GM21515 (cell line): ENCODE measurements around the gene PPP1R7.
A peak's percentile ranks its signal among the peaks of the same experiment; 100 is the strongest.

Experiments
- ATAC-seq: cut with Tn5 transposase; IDR thresholded peaks from one replicate; pipeline ENCODE4 v1.9.1; 2021; ENCODE audit not compliant: unreplicated experiment

Gene PPP1R7

DNA sequence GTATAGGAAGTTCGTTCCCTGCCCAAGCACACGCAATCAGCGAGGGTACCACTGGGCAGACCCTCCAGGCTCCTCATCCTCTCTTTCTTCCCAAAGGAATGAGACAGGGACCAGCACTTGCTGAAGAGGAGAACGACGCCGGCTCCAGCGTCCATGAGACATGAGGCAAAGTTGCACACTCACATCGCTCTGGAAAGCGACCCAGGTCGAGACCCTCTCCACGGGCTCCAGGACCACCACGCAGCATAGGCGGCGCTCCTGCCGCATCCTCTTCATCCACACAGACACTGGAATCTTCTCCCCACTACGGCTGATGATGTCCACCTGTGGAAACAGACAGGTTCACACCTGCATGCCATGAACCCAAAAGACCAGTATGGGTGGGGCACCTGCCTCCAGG lies 11.8 kb upstream of the PPP1R7 start:
- ATAC-seq, result no peak

DNA sequence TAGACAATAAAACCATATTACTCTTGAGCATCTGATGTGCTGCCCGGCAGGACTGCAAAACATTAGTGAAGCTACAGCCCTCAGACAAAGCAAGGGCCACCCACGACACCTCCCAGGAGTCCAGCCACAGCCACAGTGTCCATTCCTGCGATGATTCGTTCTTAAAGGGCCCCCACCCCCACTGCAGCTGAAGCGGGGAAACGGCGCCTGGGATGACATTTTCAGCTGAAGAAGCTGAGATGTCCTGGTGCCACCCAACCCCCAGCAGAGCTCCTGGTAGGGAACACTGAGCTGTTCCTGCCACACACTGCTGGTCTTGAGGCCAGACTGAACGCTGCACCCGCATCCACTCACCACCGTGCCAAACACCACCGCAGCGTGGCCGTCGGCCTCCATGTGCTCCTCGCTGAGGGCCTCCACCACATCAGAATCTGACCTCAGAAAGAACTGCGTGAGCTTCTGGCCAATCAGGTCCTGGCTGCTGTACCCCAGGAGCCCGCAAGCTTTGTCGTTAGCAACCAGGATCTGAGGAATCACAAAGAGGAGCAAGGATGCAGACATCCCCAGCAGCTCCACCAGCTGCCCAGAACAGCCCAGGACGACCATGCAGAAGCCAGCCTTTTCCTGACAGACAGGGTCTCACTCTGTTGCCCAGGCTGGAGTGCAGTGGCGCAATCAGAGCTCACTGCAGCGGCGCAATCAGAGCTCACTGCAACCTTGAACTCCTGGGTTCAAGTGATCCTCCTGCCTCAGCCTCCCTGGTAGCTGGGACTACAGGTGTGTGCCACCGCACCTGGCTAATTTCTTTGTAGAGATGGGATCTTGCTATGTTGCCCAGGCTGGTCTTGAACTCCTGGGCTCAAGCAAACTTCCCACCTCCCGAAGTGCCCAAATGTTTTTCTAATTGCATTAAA lies 10.5 kb upstream of the PPP1R7 start:
- no peak for ATAC-seq

DNA sequence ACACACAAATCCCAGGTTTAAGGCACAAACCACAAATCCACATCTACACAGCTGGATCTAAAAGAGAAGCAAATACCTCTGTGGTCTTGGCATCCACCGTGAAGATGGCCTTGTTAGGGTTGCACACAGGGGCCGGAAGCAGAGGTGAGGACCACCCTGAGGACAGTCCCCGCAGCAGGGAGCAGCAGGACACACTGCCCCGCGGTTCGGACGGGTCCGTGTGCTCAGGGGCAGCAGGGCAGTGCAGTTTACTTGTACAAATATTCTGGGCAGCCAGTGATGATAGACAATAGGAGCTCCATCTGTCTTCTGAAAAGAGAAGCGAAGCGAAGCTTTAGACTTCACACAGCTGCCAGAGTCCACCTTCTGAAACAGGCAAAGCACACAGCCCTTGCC lies 9.8 kb upstream of the PPP1R7 start:
- no peak for ATAC-seq

DNA sequence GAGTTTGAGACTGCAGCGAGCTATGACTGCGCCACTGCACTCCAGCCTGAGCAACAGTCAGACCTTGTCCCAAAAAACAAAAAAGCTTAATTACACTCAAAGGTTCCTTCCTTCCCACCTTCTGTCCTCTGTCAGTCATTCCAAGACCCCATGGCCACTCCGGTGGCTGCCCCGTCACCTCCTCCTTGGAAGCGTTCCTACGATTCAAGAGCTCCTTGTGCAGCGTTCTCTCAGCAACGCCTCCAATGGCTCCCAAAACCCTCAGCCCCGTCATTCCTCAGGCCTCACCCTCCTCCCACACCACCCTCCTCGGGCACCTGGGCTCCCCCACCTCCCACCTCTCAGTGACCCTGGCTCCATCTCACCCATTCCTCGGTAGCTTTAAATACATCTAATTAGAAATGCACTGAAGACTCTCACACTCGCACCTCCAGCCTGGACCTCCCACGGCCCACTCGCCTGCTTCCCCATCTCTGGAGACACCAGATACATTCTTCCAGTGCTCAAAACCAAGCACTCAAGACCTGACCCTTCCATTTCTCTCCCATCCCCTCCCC lies 9.0 kb upstream of the PPP1R7 start:
- no peak for ATAC-seq

DNA sequence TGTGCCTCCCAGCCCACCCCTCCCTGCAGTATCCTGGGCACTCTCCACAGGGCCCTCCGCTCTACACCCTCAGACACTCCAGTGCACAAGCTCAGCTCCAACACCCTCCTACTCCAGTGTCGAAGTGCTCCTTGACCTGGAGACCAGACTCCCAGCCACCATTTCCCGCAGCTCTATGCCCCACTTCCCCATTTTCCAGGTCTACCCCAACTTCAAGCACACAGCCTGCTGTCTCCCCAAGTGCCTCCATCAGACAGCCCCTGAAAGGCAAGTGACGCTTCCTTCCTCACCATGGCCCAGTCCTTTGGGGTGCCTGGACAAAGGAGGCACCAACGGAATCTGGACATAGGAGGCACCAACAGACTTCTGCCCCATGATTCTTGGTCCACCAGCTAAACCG lies 8.2 kb upstream of the PPP1R7 start:
- ATAC-seq, result no peak

DNA sequence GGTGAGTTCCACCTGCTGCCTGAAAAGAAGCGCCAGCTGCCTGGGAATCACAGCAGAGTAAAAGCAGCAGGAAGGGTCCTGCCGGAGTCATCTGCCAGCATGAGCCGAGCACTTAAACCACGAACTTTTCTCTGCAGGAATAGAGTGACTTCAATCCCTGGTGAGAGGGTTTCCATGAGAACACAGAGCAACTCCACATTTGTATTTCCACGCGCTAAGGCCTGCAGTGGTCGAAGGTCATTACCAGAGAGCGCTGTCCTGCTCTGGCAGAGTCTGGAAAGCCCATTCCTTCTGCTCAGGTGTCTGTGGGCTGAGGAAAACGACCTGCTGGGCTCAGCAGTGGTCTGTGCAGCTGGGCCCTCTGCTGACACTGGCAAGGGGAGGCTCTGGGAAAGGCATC lies 7.7 kb upstream of the PPP1R7 start:
- ATAC-seq, result no peak

DNA sequence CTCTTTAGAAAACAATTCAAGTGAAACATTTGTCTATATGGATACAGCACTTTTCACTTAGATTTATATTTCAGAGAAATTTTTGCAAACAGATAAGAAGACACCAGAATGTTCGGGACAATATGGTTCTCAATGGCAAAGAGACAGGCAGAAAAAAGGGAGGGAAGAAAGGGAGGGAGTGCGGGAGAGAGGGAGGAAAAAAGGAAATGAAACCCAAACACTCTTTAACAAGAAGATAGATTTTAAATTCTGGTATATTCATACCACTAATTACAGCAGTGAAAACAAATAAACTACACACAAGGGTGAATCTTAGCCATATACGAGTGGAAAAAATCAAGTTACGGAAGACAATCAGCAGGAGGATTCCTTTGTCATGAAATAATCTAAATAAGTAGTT lies 4.0 kb upstream of the PPP1R7 start:
- ATAC-seq, result no peak

DNA sequence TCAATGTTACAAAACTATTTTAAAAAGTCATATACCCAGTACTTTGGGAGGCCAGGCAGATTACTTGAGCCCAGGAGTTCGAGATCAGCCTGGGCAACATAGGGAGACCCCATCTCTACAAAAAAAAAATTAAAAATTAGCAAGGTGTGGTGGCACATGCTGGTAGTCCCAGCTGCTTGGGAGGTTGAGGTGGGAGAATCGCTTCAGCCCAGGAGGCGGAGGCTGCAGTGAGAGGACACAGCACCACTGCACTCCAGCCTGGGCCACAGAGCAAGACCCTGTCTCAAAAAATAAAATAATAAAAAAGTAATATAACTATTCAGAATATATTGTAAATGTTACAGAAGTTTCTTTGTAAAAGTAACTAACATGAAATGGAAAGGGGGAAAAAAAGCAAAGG lies 2.9 kb upstream of the PPP1R7 start:
- no peak for ATAC-seq

DNA sequence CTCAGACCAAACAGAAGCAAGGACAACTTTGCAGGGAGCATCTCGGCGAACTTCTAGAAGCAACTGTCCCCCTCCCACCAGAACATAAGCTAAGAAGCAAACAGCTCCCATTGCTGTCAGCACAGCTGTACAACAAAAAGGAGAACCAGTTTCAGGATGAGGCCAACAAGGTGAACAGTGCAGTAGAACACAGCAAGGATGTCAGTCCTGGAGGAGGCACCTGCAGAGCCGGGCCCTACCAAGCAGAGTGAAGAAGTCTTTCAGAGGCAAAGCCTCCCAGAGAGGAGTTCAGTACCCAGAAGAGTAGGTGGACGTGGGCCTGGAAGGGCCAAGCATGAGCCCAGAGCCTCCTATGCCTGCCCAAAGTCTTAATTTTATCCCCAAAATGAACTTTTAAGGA lies 2.0 kb upstream of the PPP1R7 start:
- no peak for ATAC-seq

DNA sequence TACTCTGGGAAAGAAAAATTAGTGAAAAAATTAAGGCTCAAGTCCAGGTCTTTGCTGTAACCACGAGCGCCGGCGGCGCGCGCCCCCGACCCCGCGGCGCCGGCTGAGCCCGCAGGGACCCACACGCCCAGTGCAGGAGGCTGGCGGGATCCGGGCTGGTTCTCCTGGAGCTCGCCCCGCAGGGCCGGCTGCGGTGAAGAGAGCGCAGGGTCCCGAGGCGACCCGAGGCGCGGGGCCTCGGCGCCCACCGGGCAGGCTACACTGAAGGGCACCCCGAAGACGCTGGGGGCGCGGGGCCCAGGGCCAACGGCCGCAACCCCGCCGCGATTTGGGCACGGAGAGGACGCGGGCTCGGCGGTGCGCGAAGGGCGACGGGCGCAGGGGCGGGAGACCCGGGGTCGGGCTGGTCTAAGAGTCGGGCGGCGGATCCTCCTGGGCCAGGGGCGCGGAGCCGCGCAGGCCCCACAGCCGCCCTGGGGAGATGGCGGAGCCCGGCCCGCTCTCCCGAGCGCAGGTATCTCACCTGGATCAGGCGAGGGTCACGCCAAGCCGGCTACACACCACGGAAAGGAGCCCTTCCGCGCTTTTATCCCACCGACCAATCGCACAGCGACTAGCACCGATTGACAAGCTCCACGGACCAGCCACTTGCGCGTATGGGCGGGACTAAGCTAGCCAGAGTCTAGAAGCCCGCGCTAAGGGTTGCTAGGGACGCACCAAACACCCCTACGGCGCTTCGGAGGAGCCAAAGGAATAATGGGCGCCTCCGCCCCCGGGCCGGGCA lies 1.2 kb upstream of the PPP1R7 start, which contains the start of gene PASK:
TSS of gene PASK (minus strand) at position 582 of the 784 bp plus-strand sequence. CDS start 6,440 bp downstream, outside the sequence.
- ATAC-seq, result peak; percentile 75

DNA sequence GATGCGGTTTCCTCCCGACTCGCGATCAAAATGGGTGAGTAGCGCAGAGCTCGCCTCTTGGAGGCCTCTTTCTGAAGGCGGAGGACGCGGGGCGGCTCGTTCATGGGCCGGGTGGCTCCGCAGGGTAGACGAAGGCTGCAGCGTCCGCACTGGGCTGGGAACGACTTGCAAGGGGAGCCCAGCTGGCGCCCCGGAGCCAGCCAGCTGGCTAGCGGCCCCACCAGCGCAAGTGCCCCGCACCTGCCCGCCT lies 667 bp upstream of the PPP1R7 start:
- peak; percentile 13 for ATAC-seq

DNA sequence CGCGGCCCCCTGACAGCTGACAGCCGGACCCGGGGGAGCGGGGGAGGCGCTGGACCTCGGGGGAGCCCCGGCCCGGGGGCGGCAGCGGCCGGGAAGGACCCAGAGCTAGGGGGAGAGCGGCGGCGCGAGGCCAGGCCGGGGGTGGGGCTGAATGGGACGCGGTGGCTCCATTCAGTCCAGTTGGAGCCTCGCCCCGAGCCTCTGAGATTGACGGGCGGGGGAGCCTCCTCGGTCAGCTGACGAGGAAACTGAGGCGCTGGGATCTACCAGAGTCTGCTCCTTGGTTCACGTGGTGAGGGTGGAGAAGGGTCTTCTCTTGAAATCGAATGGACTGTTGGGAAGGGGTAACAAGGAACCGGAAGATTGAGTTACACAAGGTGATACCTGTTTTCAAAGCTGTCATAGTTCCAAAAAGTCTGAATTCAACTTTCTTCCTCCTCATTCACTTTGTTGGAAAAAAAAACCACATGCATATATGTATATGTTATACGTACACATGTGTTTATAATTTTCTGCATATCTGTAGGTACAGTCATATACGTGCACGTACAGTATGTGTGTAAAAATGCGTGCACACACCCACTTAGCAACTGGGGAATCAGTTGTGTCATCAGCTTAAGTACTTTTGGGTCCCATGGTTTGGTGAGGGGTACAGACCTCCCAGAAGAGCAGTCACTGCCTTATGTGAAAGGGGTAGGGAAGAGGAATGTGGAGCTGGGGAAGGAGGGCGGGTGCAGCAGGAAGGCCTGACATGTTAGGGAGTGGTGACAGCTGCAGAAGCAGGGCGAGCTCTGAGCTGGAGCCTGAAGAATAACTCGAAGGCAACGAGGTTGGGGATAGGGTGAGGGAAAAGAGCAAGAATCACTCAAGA lies 628 bp downstream of the PPP1R7 start:
- no peak for ATAC-seq

DNA sequence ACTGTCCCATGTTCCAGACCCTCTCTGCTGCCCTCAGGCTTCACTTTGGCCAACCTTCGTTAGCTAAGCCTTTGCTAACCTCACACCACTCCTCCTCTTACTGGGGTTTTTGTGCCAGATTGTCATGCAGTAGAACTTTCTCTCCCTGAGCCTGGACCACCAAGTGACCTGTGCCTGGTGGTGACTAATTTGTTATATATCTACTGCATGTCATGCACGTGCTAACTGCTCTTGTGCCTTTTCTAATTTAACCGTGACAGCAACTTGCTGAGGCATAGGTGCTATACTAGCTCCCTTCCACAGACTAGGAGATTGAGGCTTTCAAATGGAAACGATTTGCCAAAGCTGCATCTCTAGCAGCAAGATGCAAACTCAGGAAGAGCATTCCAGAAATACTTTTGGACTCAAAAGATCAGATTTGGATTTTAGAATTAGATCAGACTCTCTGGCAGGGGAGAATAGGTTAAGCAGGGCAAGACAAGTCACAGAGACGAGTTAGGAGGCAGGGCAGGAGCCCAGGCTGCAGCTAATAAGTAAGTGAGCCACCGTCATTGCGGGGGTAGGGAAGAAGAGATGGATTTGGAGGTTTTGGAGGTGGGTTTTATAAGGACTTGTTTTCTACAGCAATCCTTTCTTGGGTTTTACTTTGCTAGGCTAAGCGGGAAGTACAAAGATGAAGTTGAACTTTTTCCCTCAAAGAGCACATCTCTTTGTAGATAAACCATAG lies 1.8 kb downstream of the PPP1R7 start:
- ATAC-seq, result no peak

DNA sequence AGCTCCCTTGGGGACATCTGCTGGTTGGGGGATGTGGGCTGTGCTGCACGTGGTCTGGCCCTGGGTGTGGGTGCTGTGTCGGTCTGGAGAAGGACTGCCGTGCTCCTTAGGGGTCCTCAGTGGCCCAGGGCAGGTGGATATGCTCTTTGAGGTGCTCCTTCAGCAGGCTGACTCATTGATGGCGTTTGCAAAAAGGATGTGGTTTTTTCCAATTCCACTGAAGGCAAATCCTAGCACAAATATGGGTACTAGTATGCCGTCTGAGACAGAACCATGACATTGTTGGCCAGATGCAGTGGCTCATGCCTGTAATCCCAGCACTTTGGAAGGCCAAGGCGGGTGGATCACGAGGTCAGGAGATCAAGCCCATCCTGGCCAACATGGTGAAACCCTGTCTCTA lies 3.3 kb downstream of the PPP1R7 start:
- no peak for ATAC-seq

DNA sequence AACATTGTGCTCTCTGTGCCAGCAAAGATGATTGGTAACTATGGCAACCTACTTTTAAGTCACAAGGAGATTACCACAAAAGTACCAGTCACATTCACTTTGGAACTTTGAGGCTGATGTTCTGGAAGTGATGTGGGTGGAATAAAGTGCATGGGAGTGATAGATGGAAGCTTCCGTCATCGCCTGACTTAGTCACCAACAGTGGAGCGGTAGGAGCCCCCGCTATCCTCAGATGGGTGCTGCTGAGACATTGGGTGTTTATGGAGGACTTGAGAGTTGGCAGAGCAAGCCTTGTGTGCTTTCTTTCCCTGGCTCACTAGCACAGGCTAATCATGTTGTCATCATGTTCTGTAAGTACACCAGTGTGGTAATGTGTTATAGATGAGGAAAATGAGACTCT lies 4.6 kb downstream of the PPP1R7 start:
- ATAC-seq, result no peak

DNA sequence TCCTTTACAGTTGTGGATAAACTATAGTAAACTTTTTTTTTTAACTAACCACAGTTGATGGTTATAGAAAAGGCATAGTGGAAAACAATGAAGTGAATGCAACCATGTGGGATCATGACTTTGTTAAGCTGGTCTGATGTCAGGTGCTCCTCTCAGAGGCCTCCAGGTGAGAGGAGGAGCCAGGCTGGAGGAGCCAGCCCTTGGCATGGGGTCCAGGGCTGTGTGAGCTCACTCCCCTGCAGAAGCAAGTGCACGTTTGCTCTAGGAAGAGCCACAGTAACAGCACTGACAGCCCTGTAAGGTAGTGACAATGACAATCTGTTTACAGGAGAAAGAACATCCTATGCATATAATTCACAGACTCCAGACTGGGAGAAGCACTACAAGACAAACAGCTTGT lies 5.7 kb downstream of the PPP1R7 start:
- no peak for ATAC-seq

DNA sequence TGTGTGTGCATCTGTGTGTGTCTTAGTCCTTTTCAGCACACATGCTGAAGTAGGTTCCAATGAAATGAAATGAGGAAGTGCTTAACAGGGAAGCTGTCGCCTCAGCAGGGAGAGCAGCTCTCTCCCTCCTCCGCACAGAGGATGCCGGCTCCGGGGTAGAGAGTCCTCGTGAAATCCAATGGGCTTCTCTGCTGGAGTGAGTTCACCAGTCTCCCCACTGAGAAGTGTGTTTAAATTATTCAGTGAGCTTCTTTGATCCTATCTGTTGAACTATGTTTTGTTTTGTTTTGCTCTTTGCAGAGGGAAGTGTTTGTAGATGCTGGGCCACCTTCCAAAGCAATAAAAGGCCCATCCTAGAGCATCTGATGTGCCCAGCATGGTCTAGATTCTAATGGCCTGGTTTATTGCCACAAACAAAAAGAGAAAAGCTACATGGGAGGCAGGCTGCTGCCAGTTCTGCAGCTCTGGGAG lies 6.7 kb downstream of the PPP1R7 start:
- no peak for ATAC-seq

DNA sequence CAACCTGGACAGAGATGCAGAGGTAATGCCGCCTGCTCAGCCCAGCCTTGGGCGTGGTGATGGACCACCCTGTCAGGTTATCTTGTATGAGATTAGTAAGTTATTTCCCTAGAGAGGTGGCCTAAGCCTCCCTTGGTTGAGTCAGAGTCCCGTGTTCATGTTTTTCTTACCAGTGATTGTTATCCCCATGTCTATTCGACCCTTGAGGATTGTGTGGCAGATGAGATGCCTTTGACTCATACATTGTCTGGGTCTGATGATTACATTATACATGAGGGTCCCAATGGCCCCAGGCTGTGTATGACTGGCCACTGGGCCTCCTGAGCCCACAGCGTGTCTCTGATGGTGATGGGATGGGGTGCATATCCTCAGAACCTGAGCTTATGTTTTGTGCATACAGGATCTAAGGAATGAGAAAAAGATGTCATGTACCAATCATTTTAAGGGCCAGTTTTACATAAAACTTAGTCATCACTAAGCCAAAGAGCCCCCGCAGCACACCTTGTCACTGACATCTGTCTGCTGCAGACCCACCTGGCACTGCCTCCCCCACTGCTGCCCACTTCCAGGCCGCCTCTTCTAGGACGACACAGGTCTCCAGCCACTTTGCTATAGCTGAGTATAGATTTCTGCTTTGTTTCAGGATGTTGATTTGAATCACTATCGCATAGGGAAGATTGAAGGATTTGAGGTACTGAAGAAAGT lies 7.7 kb downstream of the PPP1R7 start:
- ATAC-seq, result no peak

DNA sequence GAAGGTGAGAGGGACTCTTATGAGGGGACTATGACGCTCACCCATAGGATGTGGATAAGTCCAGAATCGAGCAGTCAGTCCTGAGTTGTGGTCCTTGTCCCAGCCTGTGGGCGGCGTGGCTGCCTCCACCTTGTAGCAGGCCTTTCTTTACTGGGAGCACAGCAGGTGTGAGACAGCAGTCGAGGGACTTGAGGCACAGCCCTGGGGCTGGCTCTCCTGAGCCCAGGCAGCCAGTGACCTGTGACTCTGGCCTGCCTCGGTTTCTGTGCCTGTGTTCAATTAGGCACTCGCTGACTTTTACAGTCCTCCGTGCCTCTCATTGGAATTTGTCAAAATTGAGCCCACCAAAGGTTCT lies 8.3 kb downstream of the PPP1R7 start:
- no peak for ATAC-seq

DNA sequence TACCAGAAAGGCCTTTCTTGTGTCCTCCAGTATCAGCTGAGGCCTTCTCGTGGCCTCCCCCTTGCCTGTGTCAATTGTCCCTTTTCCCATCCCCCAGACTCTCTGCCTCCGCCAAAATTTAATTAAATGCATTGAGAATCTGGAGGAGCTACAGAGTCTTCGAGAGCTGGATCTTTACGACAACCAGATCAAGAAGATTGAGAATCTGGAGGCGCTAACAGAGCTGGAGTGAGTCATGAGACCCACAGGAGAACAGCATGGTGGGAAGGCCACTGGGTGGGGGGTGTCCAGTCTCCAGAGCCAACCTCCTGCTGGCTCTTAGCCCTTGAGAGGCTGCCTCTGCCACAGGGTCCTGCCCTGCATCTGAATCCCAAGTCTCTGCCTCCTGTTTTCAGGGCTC lies 8.8 kb downstream of the PPP1R7 start:
- ATAC-seq, result no peak
